SU-DHL-6 (cell line): ENCODE data around the gene MRE11.

Experiments
- CTCF ChIP-seq: fragments of 200-600 bp; sonication (generic); IDR thresholded peaks from one replicate; pipeline ENCODE4 v1.5.1; 2017; ENCODE audit warnings: antibody characterized with exemption, mild to moderate bottlenecking, low read length, moderate library complexity; ENCODE audit not compliant: insufficient read depth, poor library complexity, severe bottlenecking
- EZH2phosphoT487 ChIP-seq: fragments of 200-600 bp; sonication (generic), shearing (Covaris generic); conservative IDR thresholded peaks from 2 replicates; pipeline ENCODE4 v1.6.1; 2018; ENCODE audit warnings: mild to moderate bottlenecking, antibody characterized with exemption, low read length, moderate library complexity, mixed read lengths

- no peak for TF ChIP-seq CTCF
- no peak for TF ChIP-seq EZH2phosphoT487
Observed at GRCh38 chr11:94477624-94478023, 16.0 kb downstream of the MRE11 start.
